SU-DHL-6 (cell line): Measurements from ENCODE around the gene CACNA1C.

Experiments
- H2AFZ ChIP-seq: fragments of 200-600 bp; sonication (generic); 2 replicates; pipeline ENCODE4 v1.6.1; 2014; ENCODE audit warnings: low read depth, mild to moderate bottlenecking, moderate library complexity, mixed read lengths, antibody characterized with exemption, low read length; ENCODE audit not compliant: severe bottlenecking
- H3F3A ChIP-seq: fragments of 200-600 bp; shearing (Covaris generic); 2 replicates; pipeline ENCODE4 v1.6.0; 2016; ENCODE audit warnings: antibody characterized with exemption, mild to moderate bottlenecking; ENCODE audit not compliant: insufficient read depth
- H3K27ac ChIP-seq: fragments of 200-600 bp; sonication (generic); 2 replicates; pipeline ENCODE4 v1.5.1; 2016; ENCODE audit warnings: low read depth, mild to moderate bottlenecking, low read length, moderate library complexity, mixed read lengths
- H3K27me3 ChIP-seq: fragments of 200-600 bp; sonication (generic), shearing (Covaris generic); 2 replicates; pipeline ENCODE4 v1.6.0; 2014; ENCODE audit warnings: mild to moderate bottlenecking, low read length
- H3K36me3 ChIP-seq: fragments of 200-600 bp; sonication (generic); 2 replicates; pipeline ENCODE4 v1.6.1; 2014; ENCODE audit warnings: mild to moderate bottlenecking, low read length, mixed read lengths
- H3K4me2 ChIP-seq: fragments of 300-600, 200-600 bp; shearing (Covaris generic), sonication (generic); 2 replicates; pipeline ENCODE4 v1.6.0; 2014; ENCODE audit warnings: low read length, low read depth, mild to moderate bottlenecking; ENCODE audit not compliant: poor library complexity, severe bottlenecking
- H3K4me3 ChIP-seq: fragments of 200-600 bp; sonication (generic); 2 replicates; pipeline ENCODE4 v1.5.1; 2014; ENCODE audit warnings: antibody characterized with exemption, low read length, mild to moderate bottlenecking, mixed read lengths; ENCODE audit not compliant: insufficient read depth, poor library complexity, severe bottlenecking
- H3K79me2 ChIP-seq: fragments of 200-600 bp; sonication (generic); 2 replicates; pipeline ENCODE4 v1.6.1; 2014; ENCODE audit warnings: mild to moderate bottlenecking, low read length, moderate library complexity; ENCODE audit not compliant: insufficient read depth
- H3K9ac ChIP-seq: fragments of 200-600 bp; sonication (generic); 2 replicates; pipeline ENCODE4 v1.7.0; 2014; ENCODE audit warnings: mild to moderate bottlenecking, low read length
- H3K9me2 ChIP-seq: fragments of 200-600 bp; sonication (generic); replicated peaks from 2 replicates; pipeline ENCODE4 v1.6.1; 2014; ENCODE audit warnings: low read length; ENCODE audit not compliant: insufficient read depth
- H3K9me3 ChIP-seq: fragments of 200-600 bp; sonication (generic); 2 replicates; pipeline ENCODE4 v1.6.1; 2014; ENCODE audit warnings: low read length, mixed read lengths; ENCODE audit not compliant: insufficient read depth
- H4K20me1 ChIP-seq: fragments of 200-600 bp; sonication (generic); 2 replicates; pipeline ENCODE4 v1.6.1; 2014; ENCODE audit warnings: low read depth, mild to moderate bottlenecking, antibody characterized with exemption, low read length, moderate library complexity, mixed read lengths
- CTCF ChIP-seq: fragments of 200-600 bp; sonication (generic); IDR thresholded peaks from one replicate; pipeline ENCODE4 v1.5.1; 2017; ENCODE audit warnings: antibody characterized with exemption, mild to moderate bottlenecking, low read length, moderate library complexity; ENCODE audit not compliant: insufficient read depth, poor library complexity, severe bottlenecking
- EZH2phosphoT487 ChIP-seq: fragments of 200-600 bp; sonication (generic), shearing (Covaris generic); conservative IDR thresholded peaks from 2 replicates; pipeline ENCODE4 v1.6.1; 2018; ENCODE audit warnings: mild to moderate bottlenecking, antibody characterized with exemption, low read length, moderate library complexity, mixed read lengths

Gene CACNA1C

GRCh38 chr12:2629051-2629450, 576.3 kb downstream of the CACNA1C start:
- no peaks in the 10 kb centered on the region for H3K9me3 ChIP-seq
- H3F3A ChIP-seq: no peaks in the 10 kb centered on the region
- no peaks in the 10 kb centered on the region for H3K36me3 ChIP-seq
- no peaks in the 10 kb centered on the region for H4K20me1 ChIP-seq
- no peak overlapping the region for H3K9ac ChIP-seq
- H3K9me2 ChIP-seq: no peaks in the 10 kb centered on the region
- no peak overlapping the region for H3K4me3 ChIP-seq
- H3K79me2 ChIP-seq: no peaks in the 10 kb centered on the region
- TF ChIP-seq CTCF: no peak
- no peak for TF ChIP-seq EZH2phosphoT487
- no peak overlapping the region for H3K27ac ChIP-seq
- H3K27me3 ChIP-seq: no peaks in the 10 kb centered on the region
- H2AFZ ChIP-seq: no peak overlapping the region
- no peak overlapping the region for H3K4me2 ChIP-seq

GRCh38 chr12:2631653-2632350, 579.0 kb downstream of the CACNA1C start:
- H3K27ac ChIP-seq: no peak overlapping the region
- H2AFZ ChIP-seq: no peak overlapping the region
- H3K36me3 ChIP-seq: no peaks in the 10 kb centered on the region
- H3K4me3 ChIP-seq: no peak overlapping the region
- no peaks in the 10 kb centered on the region for H3K9me3 ChIP-seq
- H3K79me2 ChIP-seq: no peaks in the 10 kb centered on the region
- H3K27me3 ChIP-seq: no peaks in the 10 kb centered on the region
- TF ChIP-seq EZH2phosphoT487: no peak
- TF ChIP-seq CTCF: no peak
- no peak overlapping the region for H3K4me2 ChIP-seq
- H3F3A ChIP-seq: no peaks in the 10 kb centered on the region
- no peaks in the 10 kb centered on the region for H3K9me2 ChIP-seq
- H4K20me1 ChIP-seq: no peaks in the 10 kb centered on the region
- no peak overlapping the region for H3K9ac ChIP-seq

GRCh38 chr12:2633176-2633824, 580.5 kb downstream of the CACNA1C start:
- Histone ChIP-seq H3K4me2 (no peak overlapping the region), H3K9me3 (no peaks in the 10 kb centered on the region), H3K27me3 (no peaks in the 10 kb centered on the region), H3K4me3 (no peak overlapping the region), H3K9me2 (no peaks in the 10 kb centered on the region), H3K79me2 (no peaks in the 10 kb centered on the region), H2AFZ (no peak overlapping the region), H4K20me1 (no peaks in the 10 kb centered on the region), H3K36me3 (no peaks in the 10 kb centered on the region), H3F3A (no peaks in the 10 kb centered on the region), H3K27ac (no peak overlapping the region), H3K9ac (no peak overlapping the region)
- TF ChIP-seq EZH2phosphoT487 (no peak), CTCF (no peak)
